HepG2 (cell line): Measurements from ENCODE around the gene IL1RAPL1.

Experiments
- CHD4 ChIP-seq: fragments of 200-600 bp; sonication (generic); IDR thresholded peaks from 2 replicates; pipeline ENCODE4 v1.7.0; 2017; ENCODE audit warnings: mild to moderate bottlenecking, low read length, borderline replicate concordance
- EP300 ChIP-seq, 3 experiments: sonication (generic) in 1 of 3; formaldehyde crosslinking in 1 of 3; IDR thresholded peaks; 2 replicates each; pipeline versions ENCODE4 v1.5.1 to v1.6.1; 2011 to 2020; ENCODE audit warnings: low read depth in 2 of 3, low read length in 2 of 3, borderline replicate concordance in 1 of 3, improper control_type of control experiment in 1 of 3, mild to moderate bottlenecking in 1 of 3, missing genetic modification reagents in 1 of 3, moderate library complexity in 1 of 3
- JUND ChIP-seq: sonication (generic); formaldehyde crosslinking; IDR thresholded peaks from 2 replicates; pipeline ENCODE4 v1.8.0; 2022; ENCODE audit warnings: mild to moderate bottlenecking, missing genetic modification reagents
- MTF1 ChIP-seq: sonication (generic); formaldehyde crosslinking; IDR thresholded peaks from 2 replicates; pipeline ENCODE4 v1.5.0; 2020; ENCODE audit warnings: missing genetic modification reagents
- NCOR1 ChIP-seq: fragments of 200-600 bp; sonication (generic); IDR thresholded peaks from 2 replicates; pipeline ENCODE4 v1.7.0; 2017; ENCODE audit warnings: antibody characterized with exemption, low read length, borderline replicate concordance
- POLR2A ChIP-seq, 2 experiments: IDR thresholded peaks; 2 replicates each; pipeline ENCODE4 v1.6.1; 2011; ENCODE audit warnings: low read depth in 2 of 2, low read length in 2 of 2, mild to moderate bottlenecking in 1 of 2, moderate library complexity in 1 of 2; ENCODE audit not compliant: insufficient read depth in 1 of 2
- SP140L ChIP-seq: sonication (generic); formaldehyde crosslinking; IDR thresholded peaks from 2 replicates; pipeline ENCODE4 v1.4.0; 2020; ENCODE audit warnings: missing genetic modification reagents, borderline replicate concordance
- ZNF138 ChIP-seq: sonication (generic); formaldehyde crosslinking; IDR thresholded peaks from 2 replicates; pipeline ENCODE4 v1.5.0; 2020; ENCODE audit warnings: mild to moderate bottlenecking, low read depth, missing genetic modification reagents
- ZNF24 ChIP-seq: fragments of 450-650 bp; IDR thresholded peaks from 2 replicates; pipeline ENCODE4 v1.6.1; 2017; ENCODE audit warnings: antibody characterized with exemption, mild to moderate bottlenecking
- TF ChIP-seq, protein P1 (sequence below): sonication (generic); formaldehyde crosslinking; IDR thresholded peaks from 2 replicates; pipeline ENCODE4 v1.8.1; 2023; ENCODE audit warnings: mild to moderate bottlenecking, inconsistent platforms, moderate library complexity, missing genetic modification reagents, borderline replicate concordance
- TF ChIP-seq, protein P2 (sequence below): IDR thresholded peaks from 2 replicates; pipeline ENCODE4 v1.6.1; 2016; ENCODE audit warnings: mild to moderate bottlenecking, missing biosample characterization, missing genetic modification reagents
- TF ChIP-seq, protein P3 (sequence below): sonication (generic); formaldehyde crosslinking; IDR thresholded peaks from 2 replicates; pipeline ENCODE4 v1.4.0; 2020; ENCODE audit warnings: mild to moderate bottlenecking, missing genetic modification reagents
- TF ChIP-seq, protein P4 (sequence below): sonication (generic); formaldehyde crosslinking; IDR thresholded peaks from 2 replicates; pipeline ENCODE4 v1.4.0; 2020; ENCODE audit warnings: low read depth, missing genetic modification reagents

DNA sequence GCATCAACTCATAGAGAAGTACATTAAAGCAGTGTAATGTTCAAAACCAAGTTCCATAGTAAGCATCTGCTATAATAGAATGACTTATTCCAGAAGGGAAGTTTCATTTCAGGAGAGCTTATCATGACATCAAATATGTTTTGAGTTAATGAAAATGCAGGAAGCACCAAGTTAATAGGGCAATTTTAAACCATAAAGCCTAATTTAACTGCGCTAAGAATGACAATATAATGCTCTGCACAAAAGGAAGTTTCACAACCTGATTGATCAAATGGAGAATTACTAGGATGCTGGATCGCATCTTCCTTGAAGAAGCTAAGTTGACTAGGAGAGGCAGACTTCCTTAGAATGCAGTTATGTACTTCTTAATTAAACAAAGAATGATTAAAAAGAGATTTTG, 1211.2 kb downstream of the IL1RAPL1 start:
- no peak for TF ChIP-seq ZNF138 (CRISPR knock-in tag)
- no peak for TF ChIP-seq ZNF24
- no peak for TF ChIP-seq JUND (CRISPR knock-in tag)
- TF ChIP-seq MTF1 (CRISPR knock-in tag): no peak
- TF ChIP-seq NCOR1: no peak
- TF ChIP-seq CHD4: no peak
- no peak for TF ChIP-seq SP140L (CRISPR knock-in tag)
- TF ChIP-seq, protein P1, sequence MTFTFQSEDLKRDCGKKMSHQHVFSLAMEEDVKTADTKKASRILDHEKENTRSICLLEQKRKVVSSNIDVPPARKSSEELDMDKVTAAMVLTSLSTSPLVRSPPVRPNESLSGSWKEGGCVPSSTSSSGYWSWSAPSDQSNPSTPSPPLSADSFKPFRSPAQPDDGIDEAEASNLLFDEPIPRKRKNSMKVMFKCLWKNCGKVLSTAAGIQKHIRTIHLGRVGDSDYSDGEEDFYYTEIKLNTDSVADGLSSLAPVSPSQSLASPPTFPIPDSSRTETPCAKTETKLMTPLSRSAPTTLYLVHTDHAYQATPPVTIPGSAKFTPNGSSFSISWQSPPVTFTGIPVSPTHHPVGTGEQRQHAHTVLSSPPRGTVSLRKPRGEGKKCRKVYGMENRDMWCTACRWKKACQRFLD (CRISPR knock-in tag): no peak
- TF ChIP-seq, protein P2, sequence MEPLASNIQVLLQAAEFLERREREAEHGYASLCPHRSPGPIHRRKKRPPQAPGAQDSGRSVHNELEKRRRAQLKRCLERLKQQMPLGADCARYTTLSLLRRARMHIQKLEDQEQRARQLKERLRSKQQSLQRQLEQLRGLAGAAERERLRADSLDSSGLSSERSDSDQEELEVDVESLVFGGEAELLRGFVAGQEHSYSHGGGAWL (CRISPR knock-in tag): no peak
- TF ChIP-seq POLR2A (IDR thresholded peaks at IDR 0.05; ENCODE audit: insufficient read depth in 1 of 2, low read depth in 2 of 2, low read length in 2 of 2): no peak
- TF ChIP-seq, protein P3, sequence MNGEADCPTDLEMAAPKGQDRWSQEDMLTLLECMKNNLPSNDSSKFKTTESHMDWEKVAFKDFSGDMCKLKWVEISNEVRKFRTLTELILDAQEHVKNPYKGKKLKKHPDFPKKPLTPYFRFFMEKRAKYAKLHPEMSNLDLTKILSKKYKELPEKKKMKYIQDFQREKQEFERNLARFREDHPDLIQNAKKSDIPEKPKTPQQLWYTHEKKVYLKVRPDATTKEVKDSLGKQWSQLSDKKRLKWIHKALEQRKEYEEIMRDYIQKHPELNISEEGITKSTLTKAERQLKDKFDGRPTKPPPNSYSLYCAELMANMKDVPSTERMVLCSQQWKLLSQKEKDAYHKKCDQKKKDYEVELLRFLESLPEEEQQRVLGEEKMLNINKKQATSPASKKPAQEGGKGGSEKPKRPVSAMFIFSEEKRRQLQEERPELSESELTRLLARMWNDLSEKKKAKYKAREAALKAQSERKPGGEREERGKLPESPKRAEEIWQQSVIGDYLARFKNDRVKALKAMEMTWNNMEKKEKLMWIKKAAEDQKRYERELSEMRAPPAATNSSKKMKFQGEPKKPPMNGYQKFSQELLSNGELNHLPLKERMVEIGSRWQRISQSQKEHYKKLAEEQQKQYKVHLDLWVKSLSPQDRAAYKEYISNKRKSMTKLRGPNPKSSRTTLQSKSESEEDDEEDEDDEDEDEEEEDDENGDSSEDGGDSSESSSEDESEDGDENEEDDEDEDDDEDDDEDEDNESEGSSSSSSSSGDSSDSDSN (CRISPR knock-in tag): no peak
- no peak for TF ChIP-seq EP300 (IDR thresholded peaks at IDR 0.05; ENCODE audit: low read depth in 2 of 2, low read length in 2 of 2)
- TF ChIP-seq EP300 (CRISPR knock-in tag; IDR thresholded peaks at IDR 0.05; ENCODE audit: borderline replicate concordance): no peak
- TF ChIP-seq, protein P4, sequence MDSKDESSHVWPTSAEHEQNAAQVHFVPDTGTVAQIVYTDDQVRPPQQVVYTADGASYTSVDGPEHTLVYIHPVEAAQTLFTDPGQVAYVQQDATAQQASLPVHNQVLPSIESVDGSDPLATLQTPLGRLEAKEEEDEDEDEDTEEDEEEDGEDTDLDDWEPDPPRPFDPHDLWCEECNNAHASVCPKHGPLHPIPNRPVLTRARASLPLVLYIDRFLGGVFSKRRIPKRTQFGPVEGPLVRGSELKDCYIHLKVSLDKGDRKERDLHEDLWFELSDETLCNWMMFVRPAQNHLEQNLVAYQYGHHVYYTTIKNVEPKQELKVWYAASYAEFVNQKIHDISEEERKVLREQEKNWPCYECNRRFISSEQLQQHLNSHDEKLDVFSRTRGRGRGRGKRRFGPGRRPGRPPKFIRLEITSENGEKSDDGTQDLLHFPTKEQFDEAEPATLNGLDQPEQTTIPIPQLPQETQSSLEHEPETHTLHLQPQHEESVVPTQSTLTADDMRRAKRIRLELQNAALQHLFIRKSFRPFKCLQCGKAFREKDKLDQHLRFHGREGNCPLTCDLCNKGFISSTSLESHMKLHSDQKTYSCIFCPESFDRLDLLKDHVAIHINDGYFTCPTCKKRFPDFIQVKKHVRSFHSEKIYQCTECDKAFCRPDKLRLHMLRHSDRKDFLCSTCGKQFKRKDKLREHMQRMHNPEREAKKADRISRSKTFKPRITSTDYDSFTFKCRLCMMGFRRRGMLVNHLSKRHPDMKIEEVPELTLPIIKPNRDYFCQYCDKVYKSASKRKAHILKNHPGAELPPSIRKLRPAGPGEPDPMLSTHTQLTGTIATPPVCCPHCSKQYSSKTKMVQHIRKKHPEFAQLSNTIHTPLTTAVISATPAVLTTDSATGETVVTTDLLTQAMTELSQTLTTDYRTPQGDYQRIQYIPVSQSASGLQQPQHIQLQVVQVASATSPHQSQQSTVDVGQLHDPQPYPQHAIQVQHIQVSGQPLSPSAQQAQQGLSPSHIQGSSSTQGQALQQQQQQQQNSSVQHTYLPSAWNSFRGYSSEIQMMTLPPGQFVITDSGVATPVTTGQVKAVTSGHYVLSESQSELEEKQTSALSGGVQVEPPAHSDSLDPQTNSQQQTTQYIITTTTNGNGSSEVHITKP (CRISPR knock-in tag): no peak
